Measurements from ENCODE around the gene SCAMP4. TPM values are rescaled to one million over a fixed set of nuclear protein-coding genes. Genes with fewer than 3 reads are reported as not detected.

SCAMP4 gene
- total RNA-seq, 2 experiments from 2014 or later, result 21.3 to 49.9 TPM

- no peaks in the 10 kb centered on the region for H3K9me3 ChIP-seq (ENCODE audit: low read length)
- no peak for DNase-seq (ENCODE audit: low spot score)
- H3K27ac ChIP-seq (ENCODE audit: low read depth, low read length, poor library complexity, severe bottlenecking), result no peak overlapping the region
- H3K79me2 ChIP-seq (ENCODE audit: insufficient read depth, low read depth, low read length), result peaks cover 11% of the 10 kb centered on the region; the same call in 1 of the 2 replicates
- CTCF ChIA-PET (ENCODE audit: unreplicated experiment), result no interaction called here
- H3K4me3 ChIP-seq (ENCODE audit: low read depth, low read length, poor library complexity, severe bottlenecking), result no peak overlapping the region
- no peaks in the 10 kb centered on the region for H3K4me1 ChIP-seq (ENCODE audit: insufficient read depth, low read length, poor library complexity, severe bottlenecking)
- POLR2A ChIA-PET, result no interaction called here
- TF ChIP-seq CTCF (conservative IDR thresholded peaks at IDR 0.05; ENCODE audit: low read length), result no peak
- TF ChIP-seq EZH2phosphoT487 (IDR thresholded peaks at IDR 0.05; ENCODE audit: borderline replicate concordance, low read depth, low read length), result no peak
- no peak overlapping the region for H2AFZ ChIP-seq (ENCODE audit: low read length)
- intact Hi-C loops (cut with micrococcal nuclease; ENCODE audit: unreplicated experiment), result no loop called here
- no peaks in the 10 kb centered on the region for H4K20me1 ChIP-seq (ENCODE audit: insufficient read depth, low read length)
- H3K36me3 ChIP-seq (ENCODE audit: insufficient read depth, low read length), result peaks cover 53% of the 10 kb centered on the region
- H3K4me2 ChIP-seq (ENCODE audit: low read length), result no peak overlapping the region
- no TSS peak for BruUV-seq (replicated peaks)
- no peaks in the 10 kb centered on the region for H3K9me2 ChIP-seq (ENCODE audit: insufficient read depth, low read length)
These were observed 9.7 kb downstream of the SCAMP4 start for GRCh38 chr19:1914826-1915341.

GRCh38 chr19:1917146-1917545 lies 11.9 kb downstream of the SCAMP4 start:
- H3K4me3 ChIP-seq (ENCODE audit: low read depth, low read length, poor library complexity, severe bottlenecking), result no peak overlapping the region
- H3K4me1 ChIP-seq (ENCODE audit: insufficient read depth, low read length, poor library complexity, severe bottlenecking), result no peaks in the 10 kb centered on the region
- H3K36me3 ChIP-seq (ENCODE audit: insufficient read depth, low read length), result peaks cover 69% of the 10 kb centered on the region
- H2AFZ ChIP-seq (ENCODE audit: low read length), result no peak overlapping the region
- no peaks in the 10 kb centered on the region for H3K9me3 ChIP-seq (ENCODE audit: low read length)
- no peaks in the 10 kb centered on the region for H4K20me1 ChIP-seq (ENCODE audit: insufficient read depth, low read length)
- intact Hi-C loops (cut with micrococcal nuclease; ENCODE audit: unreplicated experiment), result no loop called here
- CTCF ChIA-PET (ENCODE audit: unreplicated experiment), result no interaction called here
- TF ChIP-seq EZH2phosphoT487 (IDR thresholded peaks at IDR 0.05; ENCODE audit: borderline replicate concordance, low read depth, low read length) (no peak), CTCF (conservative IDR thresholded peaks at IDR 0.05; ENCODE audit: low read length) (no peak)
- POLR2A ChIA-PET, result no interaction called here
- BruUV-seq (replicated peaks), result no TSS peak
- H3K79me2 ChIP-seq (ENCODE audit: insufficient read depth, low read depth, low read length), result no peaks in the 10 kb centered on the region
- no peak for DNase-seq (ENCODE audit: low spot score)
- H3K9me2 ChIP-seq (ENCODE audit: insufficient read depth, low read length), result no peaks in the 10 kb centered on the region
- no peak overlapping the region for H3K4me2 ChIP-seq (ENCODE audit: low read length)
- no peak overlapping the region for H3K27ac ChIP-seq (ENCODE audit: low read depth, low read length, poor library complexity, severe bottlenecking)

- Histone ChIP-seq H2AFZ (ENCODE audit: low read length) (no peak overlapping the region), H3K9me3 (ENCODE audit: low read length) (no peaks in the 10 kb centered on the region), H3K79me2 (ENCODE audit: insufficient read depth, low read depth, low read length) (no peaks in the 10 kb centered on the region), H3K4me1 (ENCODE audit: insufficient read depth, low read length, poor library complexity, severe bottlenecking) (peaks cover 1% of the 10 kb centered on the region), H3K36me3 (ENCODE audit: insufficient read depth, low read length) (peaks cover 69% of the 10 kb centered on the region), H3K4me2 (ENCODE audit: low read length) (no peak overlapping the region), H3K9me2 (ENCODE audit: insufficient read depth, low read length) (no peaks in the 10 kb centered on the region), H3K27ac (ENCODE audit: low read depth, low read length, poor library complexity, severe bottlenecking) (no peak overlapping the region), H3K4me3 (ENCODE audit: low read depth, low read length, poor library complexity, severe bottlenecking) (no peak overlapping the region), H4K20me1 (ENCODE audit: insufficient read depth, low read length) (no peaks in the 10 kb centered on the region)
- no peak for DNase-seq (ENCODE audit: low spot score)
- BruUV-seq (replicated peaks), result no TSS peak
- CTCF ChIA-PET (ENCODE audit: unreplicated experiment), result no interaction called here
- POLR2A ChIA-PET, result no interaction called here
- TF ChIP-seq EZH2phosphoT487 (IDR thresholded peaks at IDR 0.05; ENCODE audit: borderline replicate concordance, low read depth, low read length) (no peak), CTCF (conservative IDR thresholded peaks at IDR 0.05; ENCODE audit: low read length) (no peak)
- intact Hi-C loops (cut with micrococcal nuclease; ENCODE audit: unreplicated experiment), result no loop called here
These were observed 12.7 kb downstream of the SCAMP4 start for GRCh38 chr19:1917926-1918325.

All from OCI-LY7 (cell line).